Ramos (cell line): ENCODE measurements around the gene TIGD2.

Source experiments
- in situ Hi-C: fragments of 300-500 bp; cut with MboI; formaldehyde crosslinking; loops from one replicate; pipeline ENCODE4 v1.14.3; 2022; ENCODE audit warnings: low sequenced_read_pairs; ENCODE audit not compliant: unreplicated experiment

The TIGD2 gene

GRCh38 chr4:89158884-89159503 lies 47.7 kb downstream of the TIGD2 start:
- in situ Hi-C loops: no loop called here

DNA sequence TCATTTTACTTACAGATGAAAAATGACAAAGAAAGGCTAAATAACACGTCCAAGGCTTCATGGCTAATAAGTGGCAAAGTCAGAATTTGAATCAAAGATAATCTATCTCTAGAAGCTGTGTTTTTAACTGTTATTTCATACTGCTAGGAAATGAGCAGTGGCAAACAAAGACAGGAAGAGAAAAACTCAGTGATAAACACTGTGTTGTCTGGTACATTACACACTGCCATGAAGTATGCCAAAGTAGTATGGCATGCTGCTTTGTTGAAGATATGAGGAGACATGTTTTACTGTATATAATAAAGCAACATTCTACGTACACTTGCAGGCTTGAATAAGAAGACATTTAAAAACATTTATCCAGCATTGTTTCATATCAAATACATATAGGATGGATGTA lies 49.5 kb downstream of the TIGD2 start:
- in situ Hi-C loops: no loop called here

- in situ Hi-C loops: no loop called here
Observed at GRCh38 chr4:89161841-89162240, 50.5 kb downstream of the TIGD2 start.

DNA sequence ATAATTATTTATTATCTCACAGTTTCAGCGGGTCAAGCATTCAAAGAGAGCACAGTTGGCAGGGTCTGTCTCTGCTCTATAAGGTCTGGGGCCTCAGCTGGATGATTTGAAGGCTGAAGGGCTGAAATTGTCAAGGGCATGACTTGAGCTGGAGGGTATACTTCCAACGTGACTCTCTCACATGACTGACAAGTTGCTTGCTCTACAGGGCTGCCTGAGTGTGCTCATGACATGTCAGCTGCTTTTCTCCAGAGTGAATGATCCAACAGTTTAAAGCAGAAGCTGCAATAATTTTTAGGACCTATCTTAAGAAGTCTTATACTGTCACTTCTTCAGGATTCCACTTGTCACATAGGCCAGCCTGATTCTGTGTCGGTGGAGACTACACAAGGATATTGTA lies 51.2 kb downstream of the TIGD2 start:
- in situ Hi-C loops: no loop called here

DNA sequence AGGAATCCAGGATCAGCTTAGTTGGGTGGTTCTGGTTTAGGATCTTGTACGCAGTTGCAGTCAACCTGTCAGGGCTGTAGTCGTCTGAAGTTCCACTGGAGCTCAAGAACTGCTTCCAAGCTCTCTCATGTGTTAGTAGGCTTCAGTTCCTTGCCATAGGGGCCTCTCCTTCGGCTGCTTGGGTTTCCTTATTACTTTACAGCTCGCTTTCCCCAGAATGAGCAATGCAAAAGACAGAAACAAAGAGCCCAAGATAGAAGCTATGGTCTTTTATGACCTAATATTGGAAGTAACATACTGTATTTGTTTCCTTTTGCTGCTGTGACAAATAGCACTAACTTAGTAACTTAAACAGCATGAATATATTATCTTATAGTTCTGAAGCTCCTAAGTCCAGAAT lies 51.7 kb downstream of the TIGD2 start:
- in situ Hi-C loops: no loop called here

DNA sequence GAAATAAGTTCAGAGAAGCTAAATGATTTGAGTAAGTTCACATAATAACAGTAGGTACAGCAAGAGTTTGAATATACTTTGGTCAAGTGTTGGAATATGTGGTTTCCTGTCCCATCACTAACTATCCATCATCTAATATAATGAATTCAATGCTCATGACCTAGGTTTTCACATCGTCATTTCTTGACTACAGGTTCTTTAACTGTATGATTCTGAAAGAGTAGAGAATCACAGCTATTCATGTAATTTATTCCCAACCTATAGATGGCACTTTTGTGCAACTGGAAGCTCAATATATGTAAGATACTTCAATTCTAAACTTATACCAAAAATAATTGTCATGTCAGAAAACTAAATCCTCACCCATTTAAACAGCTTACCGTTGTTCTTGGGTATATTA lies 53.1 kb downstream of the TIGD2 start:
- in situ Hi-C loops: no loop called here
